Renal cortex interstitium (tissue), 11 donors: ENCODE data around the gene SLC25A13. TPM values are rescaled to one million over a fixed set of nuclear protein-coding genes. Genes with fewer than 3 reads are reported as not detected.
A peak's percentile ranks its signal among the peaks of the same experiment; 100 is the strongest.
"Not testable (repeated sequence)": the region's sequence is repeated elsewhere in the genome, so short reads cannot be mapped to it uniquely, and the experiment has no call there.

Source experiments
- DNase-seq, 11 donors: peaks; one replicate each; pipeline ENCODE4 v3.0.0-alpha.2; 2013; ENCODE audit warnings: low read depth in 9 of 11, low spot score in 4 of 11; ENCODE audit errors: extremely low read depth in 1 of 11
- polyA plus RNA-seq, 3 donors: library from polyadenylated mRNA; unstranded; fragments of 120-200 nt; gene quantifications; one replicate each; pipeline ENCODE4 v1.2.1, GENCODE V29; 2013; ENCODE audit not compliant: insufficient read length in 3 of 3

The SLC25A13 gene
- polyA plus RNA-seq, 3 donors = 39.4 to 46.4 (median 45.6) TPM

DNA sequence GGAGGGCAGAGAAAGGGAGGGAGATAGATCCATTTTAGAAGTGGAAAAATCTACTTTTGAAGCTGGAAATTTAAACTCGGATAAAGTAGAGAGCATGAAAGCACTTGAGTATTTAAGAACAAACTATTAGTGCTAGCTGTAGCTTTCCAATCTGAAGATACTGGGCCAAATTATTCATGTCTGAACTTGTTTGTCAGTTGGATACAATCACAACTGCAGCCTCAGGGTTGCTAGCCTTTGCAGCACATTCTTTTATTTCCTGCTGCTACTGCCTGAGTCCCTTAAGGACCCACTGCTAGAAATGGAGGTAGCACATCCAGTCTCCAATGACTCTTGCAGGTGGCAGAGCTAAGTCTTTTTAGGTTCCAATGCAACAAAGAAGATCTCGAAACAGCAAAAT, 8.3 kb upstream of the SLC25A13 start:
- DNase-seq = no peak

DNA sequence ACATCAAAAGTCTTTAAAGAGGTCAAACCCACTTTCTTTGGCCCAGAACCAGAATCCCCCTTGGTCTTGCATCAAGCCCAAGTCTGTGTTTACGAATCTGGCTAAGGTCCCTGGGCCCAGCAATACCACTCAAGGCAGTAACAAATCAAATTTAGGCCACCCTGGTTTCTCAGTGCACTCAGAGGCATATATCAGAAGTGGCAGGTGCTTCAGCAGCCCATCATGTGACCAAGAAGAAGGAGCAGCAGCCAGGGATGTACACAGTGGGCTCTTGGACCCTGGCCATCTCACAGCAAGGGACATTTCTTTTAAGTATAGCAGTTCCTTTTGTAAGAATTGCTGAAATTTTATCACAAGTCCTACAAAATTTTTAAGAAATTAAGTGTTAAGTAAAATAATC, 7.3 kb upstream of the SLC25A13 start:
- DNase-seq = no peak

DNA sequence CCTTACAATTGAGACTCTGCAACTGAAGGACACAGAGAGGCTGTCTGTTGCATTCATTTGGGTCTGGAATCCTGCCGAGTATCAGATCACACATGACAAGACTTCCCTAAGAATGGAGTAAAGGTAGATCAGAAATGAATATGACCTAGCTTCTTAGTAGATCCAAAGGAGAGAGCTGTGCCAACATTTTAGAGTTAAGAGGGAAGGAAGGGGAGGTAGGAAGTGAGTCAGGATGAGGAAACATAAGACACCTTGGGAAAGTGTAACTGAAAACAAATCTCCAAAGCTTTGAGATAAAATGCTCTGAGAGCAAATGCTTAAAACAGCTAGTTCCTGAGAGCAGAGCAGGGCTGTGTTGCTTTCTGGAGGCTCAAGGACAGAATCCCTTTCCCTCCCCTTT, 6.1 kb upstream of the SLC25A13 start:
- no peak for DNase-seq

DNA sequence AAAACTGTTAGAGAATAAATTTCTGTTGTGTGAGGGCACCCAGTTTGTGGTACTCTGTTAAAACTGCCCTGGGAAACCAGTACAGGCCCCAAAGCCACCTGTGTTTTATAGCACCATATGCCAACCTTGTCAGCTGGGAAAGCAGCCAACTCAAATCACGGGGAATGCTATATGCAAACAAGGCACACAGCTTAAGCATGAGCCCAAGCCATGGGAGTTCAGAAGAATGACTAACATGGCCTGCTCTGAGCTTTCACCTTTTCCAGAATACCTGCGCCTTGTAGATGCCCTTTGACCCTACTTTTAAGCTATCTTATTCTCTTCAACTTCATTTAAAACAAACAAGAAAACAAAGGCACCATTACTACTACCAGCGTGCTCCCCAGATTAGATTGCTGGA, 5.5 kb upstream of the SLC25A13 start:
- no peak for DNase-seq

DNA sequence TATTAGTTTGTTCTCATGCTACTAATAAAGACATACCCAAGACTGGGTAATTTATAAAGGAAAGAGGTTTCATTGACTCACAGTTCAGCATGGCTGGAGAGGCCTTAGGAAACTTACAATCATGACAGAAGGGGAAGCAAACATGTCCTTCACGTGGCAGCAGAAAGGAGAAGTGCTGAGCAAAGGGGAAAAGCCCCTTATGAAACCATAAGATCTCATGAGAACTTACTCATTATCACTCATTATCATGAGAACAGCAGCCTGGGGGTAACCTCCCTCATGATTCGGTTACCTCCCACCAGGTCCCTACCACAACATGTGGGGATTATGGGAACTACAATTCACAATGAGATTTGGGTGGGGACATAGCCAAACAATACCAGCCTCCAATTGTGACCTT, 4.9 kb upstream of the SLC25A13 start:
- DNase-seq = not testable (repeated sequence)

DNA sequence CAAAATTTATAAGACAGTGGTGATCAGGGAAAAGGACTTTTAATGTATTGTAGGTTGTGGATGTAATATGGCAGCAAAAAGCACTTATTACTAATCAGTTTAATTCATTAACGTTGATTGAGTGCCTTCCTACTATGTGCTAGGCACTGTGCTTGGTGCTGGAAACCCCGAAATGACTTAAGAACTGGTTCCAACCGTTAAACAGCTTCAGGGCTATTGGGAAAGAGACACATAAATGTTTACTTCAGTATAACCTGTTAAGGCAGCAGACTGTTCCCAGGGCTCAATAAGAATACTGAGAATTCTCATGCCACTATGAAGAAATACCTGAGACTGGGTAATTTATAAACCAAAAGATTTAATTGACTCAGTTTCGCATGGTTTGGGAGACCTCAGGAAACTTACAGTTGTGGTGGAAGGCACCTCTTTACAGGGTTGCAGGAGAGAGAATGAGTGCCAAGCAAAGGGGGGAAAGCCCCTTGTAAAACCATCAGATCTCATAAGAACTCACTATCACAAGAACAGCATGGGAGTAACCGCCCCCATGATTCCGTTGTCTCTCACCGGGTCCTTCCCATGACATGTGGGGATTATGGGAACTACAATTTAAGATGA, 1.1 kb upstream of the SLC25A13 start:
- no peak for DNase-seq

DNA sequence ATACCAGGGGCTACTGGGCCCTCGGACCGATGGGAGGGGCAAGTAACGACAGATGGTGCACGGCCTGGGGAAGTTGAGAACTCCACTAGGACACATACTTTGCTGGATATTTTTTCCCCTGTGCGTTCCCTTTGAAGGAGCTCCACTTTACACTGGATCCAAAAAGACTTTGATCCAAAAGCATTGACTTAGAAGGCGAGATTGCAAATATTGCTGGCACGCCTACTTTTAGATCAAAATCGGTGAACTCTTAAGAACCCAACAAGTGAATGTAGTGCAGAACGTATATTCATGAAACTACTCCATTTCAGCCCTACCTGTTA, 436 bp upstream of the SLC25A13 start:
- DNase-seq = peak in 1 of 11 donors; percentile 33

DNA sequence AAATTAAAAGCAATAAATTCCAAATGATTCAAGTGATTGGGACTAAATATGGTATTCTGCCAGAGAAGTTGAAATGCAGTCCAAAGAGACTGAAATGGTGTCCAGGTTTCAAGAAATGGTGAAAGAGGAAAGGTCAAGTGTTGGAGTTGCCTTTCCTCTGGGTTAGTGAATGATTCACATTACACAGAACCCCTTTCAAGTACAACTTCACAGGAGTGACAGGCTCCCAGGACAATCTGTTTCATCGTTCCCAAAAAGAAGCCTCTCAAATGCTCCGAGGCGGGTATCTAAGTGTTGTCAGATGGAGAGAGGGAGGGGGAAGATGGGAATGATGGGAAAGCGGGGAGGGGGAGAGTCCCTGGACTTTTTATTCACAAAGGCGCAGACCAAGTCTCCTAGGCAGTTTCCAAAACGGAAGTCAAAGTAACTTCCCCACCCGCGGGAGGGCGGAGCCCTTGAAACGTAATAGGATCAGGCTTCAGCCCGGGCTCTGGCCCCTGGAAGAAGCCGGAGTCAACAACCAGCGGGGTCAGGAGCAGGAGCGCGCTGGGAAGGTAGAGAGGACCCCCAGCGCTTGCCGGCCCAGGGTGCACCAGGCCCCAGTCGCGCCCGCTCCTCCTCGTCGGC, 754 bp downstream of the SLC25A13 start:
- DNase-seq = peak; percentile 69 to 88 (median 80)

DNA sequence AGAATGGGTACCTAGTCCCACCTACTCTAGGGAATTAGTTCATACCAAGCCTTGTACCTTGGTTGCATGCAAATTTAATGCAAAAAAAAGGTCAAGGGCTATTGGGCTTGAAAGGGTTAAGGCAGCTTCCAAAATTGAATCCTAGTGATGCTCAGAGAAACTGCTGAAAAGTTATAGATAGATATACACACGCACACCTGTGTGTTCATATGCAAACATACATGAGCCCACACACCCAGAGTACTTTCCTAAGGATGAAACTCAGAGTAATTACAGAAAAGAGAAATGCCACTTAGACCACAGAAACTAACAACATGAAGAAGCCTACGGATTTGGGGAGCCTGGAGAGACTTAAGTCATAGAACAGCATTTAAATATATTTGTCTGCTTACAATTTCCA, 1.5 kb downstream of the SLC25A13 start:
- no peak for DNase-seq

DNA sequence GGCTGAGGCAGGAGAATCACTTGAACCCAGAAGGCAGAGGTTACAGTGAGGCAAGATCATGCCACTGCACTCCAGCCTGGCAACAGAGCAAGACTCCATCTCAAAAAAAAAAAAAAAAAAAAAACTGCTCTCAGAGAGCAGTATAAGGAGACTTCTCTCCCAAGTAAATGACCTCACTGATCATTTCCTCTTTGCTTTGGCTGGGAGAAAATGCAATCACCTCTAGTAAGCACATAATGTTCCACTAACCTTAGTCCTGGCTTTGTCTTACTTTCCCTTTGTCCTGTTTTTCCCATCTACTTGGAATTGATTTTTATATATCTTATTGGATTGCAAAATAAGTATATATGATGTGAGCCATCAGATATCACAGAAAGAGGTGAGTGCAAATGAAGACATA, 2.5 kb downstream of the SLC25A13 start:
- DNase-seq = no peak

DNA sequence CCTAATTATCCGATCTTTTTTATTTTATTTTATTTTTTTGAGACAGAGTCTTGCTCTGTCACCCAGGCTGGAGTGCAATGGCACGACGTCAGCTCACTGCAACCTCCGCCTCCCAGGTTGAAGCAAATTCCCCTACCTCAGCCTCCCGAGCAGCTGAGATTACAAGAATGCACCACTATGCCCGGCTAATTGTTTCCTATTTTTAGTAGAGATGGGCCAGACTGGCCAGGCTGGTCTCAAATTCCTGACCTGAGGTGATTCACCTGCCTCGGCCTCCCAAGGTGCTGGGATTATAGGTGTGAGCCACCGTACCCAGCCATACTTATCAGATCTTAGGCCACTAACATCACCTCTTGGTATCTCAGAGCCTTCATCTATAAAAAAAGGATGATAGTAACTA, 4.9 kb downstream of the SLC25A13 start:
- no peak for DNase-seq

DNA sequence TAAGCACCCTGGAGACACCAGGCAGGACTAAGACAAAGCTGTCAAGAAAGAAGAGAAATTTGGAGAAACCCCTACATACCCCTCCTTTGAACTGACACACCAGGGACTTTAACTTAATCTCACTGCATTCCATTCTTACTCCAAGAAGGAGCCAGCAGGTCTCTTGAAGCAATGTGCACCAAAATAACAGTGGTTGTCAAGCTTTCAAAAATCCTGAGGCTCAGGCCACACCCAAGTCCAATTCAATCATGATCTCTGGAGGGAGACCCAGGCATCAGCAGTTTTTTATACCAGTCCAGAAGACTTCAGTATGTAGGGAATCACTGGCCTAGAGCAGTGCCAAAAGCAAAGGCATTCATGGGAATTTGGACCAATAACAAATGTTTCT, 6.8 kb downstream of the SLC25A13 start:
- no peak for DNase-seq

DNA sequence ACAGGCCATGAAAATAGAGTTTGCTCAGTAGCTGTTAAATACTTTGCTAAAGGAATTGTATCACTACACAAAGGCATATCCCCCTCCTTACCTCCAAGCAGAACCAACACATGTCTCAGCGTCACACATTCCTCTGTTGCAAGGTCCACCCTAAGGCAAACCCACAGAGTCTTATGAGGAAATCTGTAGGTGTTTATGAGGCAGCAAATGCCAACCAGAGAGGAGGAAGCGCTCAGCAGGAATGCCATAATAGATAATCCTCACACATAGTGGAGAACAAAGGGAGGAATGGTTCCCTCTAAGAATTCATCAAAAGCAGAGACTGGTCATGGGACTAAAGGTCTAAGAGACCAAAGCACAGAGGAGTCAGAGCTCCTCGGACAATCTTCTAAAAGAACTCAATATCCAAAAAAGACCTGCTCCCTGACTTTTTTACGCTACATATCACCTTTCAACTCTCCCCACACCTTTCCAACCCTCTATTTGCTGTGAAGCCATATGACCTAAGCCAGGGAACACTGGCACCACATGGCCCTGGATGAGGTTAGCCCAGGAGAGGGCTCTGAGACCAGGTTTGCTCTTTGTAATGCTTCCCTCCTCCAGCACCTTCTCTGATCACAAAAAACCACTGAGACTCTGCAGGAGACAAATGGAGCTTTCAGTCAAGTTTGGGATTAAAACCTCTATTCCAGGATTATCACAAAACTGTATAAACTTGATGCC, 7.3 kb downstream of the SLC25A13 start:
- DNase-seq = no peak

DNA sequence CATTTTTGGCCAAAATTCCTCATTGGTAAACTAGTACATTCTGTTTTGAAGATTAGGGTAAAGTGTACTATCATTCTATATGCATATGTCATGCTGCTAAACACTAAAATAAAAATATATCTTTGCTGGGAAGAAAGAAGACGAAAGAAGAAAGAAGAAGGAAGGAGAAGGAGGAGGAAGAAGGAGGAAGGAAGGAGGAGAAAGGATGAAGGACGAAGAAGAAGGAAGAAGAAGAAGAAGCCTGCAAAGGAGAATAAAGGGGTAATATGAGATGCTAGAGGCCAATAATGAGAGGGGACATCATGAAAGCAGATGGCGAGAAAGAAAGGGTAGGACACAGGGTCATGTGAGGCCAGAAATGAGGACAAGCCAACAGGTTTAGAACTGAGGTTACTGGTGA, 8.0 kb downstream of the SLC25A13 start:
- no peak for DNase-seq

DNA sequence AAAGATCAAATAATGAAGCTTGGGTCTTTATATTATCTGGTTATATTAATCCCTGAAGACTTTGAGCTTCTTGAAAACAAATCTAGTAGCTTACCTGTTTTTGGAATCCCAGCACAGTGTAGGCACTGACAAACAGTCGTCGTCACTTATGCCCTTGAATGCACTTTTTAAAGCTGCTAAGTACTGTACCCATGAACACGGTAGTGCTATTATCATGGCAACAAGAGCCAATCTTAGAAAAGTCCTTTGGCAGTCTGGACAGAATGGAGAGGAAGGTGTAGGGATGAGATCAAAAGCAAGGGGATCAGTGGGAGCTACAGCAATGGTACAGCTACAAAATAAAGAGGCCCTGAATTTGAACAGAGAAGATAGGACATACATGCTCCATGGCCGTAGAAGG, 9.4 kb downstream of the SLC25A13 start:
- no peak for DNase-seq

DNA sequence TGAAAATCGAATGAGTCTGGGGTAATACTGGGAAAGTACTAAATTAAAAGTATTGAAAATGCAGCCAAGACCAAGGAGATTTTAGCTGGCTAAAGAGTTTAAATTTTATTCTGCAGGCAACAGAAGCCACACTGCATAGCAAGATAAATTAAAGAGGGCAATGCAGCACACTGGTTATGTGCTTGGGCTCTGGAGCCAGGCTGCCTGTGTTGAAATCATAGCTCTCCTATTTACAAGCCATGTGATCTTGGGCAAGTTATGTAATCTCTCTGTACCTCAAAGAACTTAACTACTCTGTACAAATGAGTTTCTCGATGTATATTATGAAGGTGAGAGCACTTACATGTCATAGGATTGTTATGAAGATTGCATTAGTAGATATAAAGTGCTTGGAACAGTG, 9.9 kb downstream of the SLC25A13 start:
- no peak for DNase-seq

DNA sequence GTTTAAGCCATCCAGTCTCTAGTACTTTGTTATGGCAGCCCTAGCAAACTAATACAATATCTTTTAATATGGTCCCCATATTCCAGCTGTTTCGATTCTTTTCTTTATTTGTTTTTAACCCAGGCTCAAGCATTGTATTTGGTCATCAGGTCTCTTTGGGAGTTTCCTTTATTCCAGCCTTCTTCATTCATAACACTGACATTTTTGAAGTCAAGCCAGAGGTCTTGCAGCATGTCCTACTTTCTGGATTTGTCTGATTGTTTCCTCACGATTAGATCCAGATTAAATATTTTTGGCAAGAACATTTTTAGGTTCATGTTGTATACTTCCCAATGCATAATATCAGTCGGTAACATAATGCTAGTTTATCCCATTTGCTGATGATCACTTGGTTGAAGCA, 11.8 kb downstream of the SLC25A13 start:
- no peak for DNase-seq

DNA sequence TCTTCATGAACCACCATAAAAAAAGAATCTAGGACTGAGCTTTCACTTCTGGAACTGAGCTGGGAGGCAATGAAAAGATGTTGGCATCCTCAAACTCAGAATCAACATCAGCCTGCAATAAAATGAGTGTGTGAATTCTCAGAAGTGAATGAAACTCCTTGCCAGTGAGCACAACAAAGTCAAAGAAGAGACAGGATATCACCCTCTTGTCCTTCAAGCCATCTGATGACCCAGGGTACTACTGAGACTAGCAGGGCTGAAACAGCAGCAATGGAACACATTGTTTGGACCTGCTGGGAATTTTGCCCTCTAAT, 13.0 kb downstream of the SLC25A13 start:
- no peak for DNase-seq

DNA sequence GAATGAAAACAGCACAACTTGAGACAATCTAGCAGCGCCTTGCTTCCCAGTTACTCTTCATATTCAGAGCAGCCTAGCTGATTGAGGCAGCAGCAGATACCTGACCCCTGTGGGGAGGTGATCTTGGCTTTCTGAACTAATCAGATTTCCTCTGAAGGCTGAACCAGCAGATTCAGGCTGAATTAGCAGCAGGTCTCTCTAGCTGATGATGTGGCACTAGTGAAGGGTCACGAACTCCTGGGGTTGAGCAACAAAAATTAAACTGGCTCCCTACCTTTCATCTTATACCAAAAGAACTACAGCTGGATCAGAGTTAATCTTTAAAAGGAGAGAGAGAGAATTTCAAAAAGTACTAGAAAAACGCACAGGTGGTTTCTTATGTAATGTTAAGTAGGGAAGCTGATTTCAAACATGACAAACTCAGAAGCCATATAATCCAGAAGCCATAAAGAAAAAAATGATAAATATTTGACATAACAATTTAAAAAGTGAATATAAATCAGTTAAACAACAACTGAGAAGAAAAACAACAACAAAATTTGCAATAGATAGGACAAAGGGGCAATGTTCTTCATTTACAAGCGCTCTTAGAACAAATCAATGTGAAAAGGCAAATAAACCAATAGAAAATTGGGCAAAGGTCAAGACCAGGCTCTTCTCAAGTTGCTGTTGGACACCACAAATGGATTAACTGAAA, 13.5 kb downstream of the SLC25A13 start:
- DNase-seq = no peak

DNA sequence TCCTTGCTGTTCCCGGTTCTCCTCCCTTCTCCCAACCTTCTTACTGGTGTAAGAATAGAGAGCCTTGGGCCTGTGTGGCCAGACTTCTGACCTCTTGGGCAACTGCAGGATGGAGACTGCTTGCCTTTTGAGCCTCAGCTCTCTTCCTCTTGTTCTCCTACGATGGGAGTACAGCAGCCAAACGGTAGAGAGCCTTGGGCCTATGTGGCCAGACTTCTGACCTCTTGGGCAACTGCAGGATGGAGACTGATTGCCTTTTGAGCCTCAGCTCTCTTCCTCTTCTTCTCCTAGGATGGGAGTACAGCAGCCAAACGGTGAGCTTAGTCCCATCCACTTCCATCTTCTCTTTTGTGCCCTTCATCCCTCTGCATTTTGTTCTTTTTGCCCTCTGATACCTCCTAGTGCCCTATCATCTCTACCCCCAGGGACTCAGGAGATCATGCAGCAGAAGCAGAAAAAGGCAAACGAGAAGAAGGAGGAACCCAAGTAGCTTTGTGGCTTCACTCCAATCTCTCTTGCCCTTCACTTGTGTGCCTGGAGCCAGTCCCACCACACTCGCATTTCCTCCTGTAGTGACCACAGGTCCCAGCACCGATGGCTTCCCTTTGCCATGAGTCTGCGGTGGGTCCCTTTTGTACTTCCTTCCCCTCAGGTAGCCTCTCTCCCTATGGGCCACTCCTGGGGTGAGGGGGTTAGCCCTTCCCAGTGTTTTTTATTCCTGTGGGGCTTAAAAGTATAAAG, 15.3 kb downstream of the SLC25A13 start:
- DNase-seq = no peak
